Stimulated activated CD8-positive, alpha-beta memory T cell treated with anti-CD3 and anti-CD28 coated beads, Interleukin-15, amount 100 ng/mL, for 24 hours (primary cell): ENCODE results near the gene ERCC5.

ENCODE experiments used
- DNase-seq: peaks from one replicate; pipeline ENCODE4 v3.0.0-alpha.2; 2020; ENCODE audit warnings: low read depth

Gene ERCC5

DNA sequence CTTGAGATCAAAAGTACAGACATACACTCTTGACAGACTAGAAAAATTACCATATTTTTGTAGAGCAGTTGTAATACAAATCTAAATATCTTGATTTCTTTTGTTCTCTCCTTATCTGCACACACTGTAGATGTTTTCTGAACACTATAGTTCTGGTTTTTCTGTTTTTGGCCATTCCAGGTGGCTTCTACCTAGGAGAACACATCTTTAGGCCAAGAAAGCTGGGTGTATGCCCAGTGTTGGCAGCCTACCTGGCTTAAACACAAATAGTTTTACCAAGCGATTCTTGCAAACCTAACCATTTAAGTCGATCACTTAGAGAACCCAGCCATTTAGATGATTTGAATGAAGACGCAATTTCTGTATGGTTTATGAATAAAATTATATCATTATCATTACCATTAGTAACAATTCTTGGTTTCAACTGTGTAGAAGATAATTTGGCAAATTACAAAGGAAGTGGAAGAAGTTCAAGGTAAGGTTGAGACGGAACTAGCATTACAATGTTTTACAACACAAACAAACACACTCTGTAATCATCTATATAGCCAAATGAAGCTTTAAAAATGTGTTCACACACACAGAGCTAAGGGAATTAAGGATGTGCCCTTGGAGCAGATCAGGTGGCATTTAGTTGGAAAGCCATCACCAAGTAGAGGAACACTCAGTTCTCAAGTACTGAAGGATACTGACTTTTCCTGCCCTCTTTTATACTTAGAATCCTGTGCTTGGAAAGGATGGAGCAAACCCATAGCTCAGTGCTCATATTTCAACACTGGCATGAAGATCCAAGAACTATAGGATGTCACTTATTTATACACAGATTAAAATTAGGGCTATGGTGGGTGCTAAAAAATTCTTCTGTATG lies 36.2 kb downstream of the ERCC5 start:
- no peak for DNase-seq

DNA sequence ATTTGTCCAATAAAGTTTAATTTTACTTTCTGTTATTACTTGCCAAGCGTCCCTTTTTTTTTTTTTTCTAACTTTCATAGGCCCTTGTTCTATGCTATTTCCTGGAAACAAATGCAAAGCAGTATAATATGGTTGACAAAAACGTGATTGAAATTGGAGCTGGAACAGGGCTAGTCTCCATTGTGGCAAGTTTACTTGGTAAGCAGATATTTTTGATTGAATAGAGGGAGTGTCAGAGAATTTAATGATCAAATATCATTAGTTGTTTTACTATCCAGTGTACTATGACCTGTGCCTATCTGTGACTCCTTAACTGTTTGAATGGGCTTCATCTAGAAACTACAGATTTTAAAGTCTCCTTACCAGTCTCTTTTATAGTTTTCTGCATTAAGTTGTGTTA lies 46.7 kb downstream of the ERCC5 start:
- DNase-seq = no peak

DNA sequence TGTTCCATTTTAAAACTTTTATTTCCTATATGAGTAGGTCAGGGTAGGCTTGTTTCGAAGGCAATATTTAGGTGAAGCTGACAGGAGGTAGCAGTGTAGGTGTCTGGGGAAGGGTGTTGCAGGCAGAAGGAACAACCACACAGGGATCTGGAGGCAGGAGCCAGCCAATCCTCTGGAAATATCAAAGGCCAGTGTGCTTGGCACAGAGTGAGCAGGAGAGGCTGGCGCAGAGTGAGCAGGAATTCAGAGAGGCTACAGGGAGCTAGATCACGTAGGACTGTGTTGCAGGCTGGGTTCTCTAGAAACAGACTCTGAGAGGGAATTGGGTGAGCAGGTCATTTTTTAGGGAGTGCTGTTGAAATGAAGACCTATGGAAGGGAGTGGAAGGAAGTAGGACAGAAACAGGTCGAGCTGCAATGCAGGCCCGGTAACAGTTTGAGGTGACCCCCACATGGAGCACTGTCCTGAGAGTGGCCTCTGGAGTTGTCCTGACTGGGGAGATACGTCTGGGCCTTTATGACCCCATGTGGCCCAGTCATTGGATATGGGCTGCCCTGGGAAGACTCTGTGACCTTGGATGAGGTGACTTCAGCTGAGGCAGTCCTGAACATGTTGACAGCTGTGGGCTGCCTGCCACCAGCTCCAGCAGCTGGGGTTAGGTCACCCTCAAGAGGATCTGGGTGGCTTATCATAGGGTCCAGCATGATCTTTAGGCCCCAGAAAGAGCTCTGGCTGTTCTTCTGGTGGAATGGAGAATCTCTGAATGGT lies 51.7 kb downstream of the ERCC5 start:
- no peak for DNase-seq

DNA sequence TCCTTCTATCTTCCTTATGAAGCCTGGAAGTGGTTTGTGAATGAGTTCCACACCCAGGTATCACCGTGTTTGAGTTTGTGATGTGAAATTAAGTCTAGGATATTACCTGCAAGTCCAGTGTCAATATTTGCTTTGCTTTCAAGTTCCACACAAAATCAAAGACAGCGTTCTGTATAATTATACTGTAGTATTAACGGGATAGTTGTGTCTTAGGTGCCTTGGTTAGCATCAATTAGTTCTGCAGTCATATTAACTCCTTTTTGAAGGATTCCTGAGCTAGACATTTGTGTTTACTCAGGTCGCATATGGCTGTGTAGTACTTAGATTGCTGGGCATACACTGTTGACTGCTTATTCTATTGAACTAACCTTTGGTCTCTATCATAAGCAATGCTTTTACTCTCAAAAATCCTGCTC lies 54.4 kb downstream of the ERCC5 start:
- DNase-seq = no peak

DNA sequence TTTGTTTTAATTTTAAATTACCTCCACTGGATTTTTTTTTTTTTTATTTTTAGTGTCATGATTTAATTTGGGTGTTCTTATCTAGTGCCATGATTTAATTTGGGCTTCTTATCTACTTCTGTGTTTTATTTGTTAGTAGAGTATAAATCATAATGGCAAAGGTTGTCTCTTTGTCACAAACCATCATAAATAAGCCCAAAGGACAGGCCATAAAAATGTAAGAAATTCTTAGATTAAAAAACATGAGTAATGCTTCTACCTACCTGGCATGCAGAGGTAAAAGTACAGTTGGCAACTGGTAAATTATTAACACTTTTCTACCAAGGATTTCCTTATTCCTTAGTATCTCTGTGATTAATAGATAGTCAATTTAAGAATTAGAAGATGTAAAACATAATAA lies 55.2 kb downstream of the ERCC5 start:
- no peak for DNase-seq

DNA sequence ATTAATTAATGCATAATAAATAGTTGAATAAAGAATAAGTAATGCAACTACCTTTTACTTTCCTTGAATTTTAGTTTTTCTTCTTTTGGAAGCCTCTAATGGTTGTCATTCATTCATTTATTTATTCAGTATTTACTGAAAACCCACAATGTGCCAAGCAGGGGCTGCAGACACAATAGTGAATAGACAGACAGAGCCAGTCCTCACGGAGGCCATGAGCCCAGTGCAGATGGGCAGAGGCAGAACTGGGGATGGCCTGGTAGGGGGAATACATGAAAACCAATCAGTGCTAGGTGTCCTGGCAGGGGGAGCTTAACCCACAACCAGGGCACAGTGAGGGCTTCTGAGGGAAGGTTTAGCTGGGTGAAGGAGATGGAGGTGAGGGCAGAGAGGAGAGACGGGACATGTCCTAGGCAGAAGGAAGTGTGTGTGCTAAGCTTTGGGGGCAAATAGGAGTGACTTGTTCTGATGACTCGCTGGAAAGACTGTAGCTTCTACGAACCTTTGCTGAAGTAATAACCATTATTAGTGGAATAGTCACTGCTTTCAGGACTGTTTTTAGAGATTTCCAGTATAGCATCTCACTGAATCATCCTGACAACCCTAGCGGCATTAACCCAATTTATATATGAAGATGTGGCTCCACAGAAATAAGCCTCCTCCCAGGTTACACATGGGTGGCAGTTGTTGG lies 55.9 kb downstream of the ERCC5 start:
- no peak for DNase-seq

DNA sequence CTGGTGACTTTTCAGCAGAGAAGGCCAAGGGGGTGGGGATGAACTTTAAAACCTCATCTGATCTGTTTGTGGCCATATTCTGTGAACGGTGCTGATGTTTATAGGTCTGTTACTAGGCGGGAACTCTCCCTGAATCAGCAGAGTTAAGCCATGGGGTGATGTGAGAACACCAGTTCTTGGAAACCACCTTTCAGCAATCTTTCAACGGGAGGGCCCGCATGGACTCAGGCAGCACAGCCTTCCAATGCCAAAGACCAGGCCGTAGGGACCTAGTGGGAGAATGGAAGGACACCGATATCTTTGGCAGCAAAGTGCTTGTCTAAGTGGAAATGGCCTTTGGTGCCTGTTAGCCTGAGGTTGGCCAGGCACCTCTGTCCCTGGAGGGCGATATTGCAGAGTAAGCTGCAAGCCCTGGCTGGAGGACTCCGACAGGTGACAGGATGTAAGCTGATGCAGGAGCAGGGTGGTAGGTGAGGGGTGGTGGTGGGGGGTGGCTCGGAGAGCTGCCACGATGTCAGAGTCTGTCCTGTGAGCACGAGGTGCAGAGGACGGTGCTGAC lies 57.0 kb downstream of the ERCC5 start:
- DNase-seq = no peak

DNA sequence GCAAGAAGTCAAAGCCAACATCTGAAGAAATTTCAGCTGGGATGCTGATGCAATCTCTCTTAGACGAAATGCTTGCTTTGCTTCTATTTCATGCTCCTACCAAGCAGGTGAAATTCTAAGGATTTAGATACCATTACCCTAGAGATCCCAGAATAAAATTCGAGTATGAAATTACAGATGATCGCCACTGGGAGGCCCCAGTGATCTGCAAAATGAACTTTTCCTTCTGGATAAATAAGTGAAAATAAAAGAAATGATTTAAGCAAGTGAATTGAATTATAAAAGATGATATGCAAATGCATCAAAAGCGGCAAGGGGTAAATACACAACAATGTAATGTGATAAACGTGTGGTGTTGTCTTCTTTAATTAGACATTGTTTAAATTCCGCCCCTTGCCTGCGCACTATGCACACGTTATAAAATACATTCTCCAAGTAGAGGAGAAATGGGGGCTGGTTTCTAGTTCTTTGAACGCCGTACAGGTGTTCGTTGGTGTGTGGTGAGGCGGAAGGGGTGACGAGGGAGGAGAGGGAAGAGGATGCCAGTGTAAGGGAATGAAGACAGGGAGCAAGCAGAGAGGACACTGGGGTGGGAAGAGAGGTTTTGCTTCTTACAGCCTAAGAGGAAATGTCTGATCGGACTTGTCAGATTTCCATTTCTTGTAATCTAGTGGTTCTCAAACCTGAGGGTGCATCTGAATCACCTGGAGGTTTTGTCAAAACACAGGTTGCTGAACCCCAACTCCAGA lies 58.0 kb downstream of the ERCC5 start:
- no peak for DNase-seq

DNA sequence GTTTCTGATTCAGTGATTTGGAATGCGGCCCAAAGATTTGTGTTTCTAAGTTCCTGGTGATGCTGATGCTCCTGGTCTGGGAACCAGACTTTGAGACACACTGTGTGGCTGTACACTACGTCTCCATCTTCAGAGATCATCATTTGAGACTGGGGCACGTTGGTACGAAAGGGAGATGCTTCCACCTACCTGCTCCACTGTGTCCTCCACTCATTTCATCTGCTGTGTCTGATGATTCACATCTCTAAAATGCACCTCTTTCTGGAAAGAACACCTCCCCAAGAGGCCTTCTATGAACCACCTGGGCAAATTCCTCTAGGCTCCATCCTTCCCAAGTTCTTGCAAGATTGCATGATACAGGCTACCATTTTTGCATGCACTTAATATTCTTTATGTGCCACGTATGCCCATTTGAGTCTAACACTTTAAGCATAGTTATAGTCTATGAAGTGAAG lies 58.6 kb downstream of the ERCC5 start:
- DNase-seq = no peak

DNA sequence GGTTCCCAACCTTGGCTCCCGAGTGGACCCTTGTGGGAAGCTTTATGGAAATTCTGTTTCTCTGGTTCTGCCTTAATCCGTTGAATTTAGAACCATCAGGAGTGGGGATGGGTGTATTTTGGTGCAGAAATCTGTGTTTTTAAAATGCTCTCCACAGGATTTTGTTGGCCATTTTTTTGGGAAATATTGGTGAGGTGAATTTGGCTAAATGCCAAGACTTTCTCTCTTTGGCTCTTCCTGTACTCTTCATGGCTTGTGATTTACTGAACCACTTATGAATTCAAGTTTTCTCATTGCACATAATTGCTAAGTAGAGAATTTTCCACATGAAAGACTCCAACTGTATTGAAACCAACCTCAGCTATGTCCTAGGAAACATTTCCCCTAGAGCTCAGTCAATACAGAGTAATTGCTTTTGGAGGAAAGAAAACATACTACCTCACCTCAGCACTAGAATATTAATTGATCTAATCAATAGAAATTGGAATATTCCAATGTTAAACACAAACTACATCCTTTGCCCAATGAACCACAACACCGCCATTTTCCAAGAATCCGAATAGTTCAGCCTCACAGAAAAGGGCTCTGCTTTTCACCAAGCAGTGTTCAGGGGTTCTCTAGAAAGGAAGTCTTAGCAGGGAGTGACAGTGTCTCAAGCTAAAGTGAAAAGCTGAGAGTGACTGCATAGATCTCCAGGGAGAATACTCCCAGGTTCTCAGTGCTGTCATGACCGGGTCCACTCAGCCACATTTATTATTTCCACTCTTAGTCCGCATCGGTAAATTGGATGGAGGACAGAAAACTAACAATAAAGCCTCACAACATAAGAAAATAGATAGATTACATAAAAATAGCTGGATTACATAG lies 60.3 kb downstream of the ERCC5 start:
- DNase-seq = no peak

DNA sequence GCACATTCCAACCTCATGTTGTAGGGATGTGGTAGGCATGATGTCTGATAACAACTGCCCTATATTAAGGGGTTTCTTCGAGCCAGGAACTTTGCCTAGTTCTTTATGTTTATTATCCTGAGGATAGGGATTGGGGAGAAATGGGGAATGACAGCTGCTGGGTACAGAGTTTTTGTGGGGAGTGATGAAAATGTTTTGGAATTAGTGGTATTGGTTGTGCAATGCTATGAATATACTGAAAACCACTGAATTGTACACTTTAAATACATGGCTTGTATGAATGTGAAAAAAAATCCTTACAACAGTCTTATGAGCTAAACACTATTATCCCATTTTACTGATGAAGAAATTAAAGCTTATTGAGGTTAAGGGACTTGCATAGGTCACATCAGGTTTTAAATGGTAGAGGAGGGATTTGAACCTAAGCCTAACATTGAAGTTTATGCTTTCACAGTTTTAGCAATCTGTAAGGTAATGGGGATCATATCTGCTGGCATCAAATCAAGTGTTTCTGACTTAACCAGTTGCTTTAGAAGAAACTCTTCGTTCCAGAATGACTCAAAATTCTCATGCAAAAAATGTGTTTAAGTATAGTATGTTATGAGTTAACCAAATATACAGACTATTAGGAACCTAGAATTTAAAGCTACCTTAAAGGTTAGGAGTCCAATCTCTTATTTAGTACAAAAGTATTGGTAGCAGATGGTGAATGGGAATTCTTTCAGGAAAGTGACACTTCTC lies 61.4 kb downstream of the ERCC5 start:
- no peak for DNase-seq

DNA sequence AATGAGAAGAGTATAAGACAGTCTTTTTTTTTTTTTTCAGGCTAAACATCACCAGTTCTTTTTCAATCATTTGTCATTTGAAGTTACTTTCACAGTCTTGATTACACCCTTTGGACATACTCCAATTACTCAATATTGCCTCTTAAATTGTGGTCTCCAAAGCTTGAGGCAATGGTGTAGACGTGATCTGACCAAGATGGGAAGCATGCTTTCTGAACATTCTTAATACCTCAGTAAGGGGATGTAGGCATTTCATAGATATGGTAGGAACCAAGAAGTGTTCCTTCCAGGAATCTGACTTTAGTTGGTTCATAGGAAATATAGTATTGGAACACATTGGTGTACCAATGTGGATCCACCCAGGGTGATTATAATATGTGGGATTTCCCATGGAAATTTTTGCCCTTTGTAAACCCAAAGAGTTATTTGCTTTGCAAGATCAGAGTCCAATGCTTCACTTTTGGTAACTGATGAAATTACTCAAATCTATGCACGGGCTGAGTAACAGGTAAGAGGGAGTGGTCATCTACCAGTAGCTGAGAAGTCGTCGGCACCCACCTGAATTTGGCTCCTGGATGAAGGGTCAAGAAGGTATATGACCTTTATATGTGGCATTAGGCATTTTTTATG lies 62.2 kb downstream of the ERCC5 start:
- DNase-seq = no peak

DNA sequence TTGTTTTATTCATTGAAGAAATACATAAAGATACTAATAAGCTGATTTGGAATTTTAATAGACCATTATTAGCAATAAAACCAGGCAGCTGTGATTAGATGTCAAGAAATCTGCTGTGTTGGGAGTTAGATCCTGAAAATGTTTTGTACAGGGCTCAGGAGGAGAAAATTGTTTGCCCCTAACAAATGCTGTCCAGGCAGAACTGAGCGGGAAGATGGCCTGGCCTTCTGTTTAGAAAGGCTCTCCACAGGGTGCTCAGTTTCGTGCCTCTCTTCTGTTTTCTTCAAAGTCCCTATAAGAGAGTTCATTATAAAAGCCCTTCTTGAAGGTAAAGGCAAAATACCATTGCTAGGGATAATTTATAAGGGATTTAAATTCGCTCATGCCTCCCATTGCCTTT lies 64.1 kb downstream of the ERCC5 start:
- DNase-seq = no peak

DNA sequence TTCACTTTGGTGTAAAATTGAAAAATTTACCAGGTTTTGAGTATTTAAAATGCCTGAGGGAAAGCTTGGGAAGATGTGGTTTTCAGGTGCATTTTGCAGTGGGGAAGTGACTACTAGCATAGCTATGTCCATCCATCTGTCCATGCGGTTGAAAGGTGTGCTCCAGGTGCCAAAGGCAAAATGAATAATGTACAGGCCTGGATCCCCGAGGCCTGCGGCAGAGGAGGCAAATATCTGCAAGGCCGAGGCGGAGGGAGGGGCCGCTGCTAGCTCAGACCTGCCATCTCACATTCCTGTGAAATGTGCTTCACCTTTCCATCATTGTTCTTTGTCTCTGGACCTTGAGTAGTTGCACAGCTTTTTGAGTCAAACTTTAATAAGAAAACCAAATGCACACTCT lies 65.5 kb downstream of the ERCC5 start:
- DNase-seq = no peak

DNA sequence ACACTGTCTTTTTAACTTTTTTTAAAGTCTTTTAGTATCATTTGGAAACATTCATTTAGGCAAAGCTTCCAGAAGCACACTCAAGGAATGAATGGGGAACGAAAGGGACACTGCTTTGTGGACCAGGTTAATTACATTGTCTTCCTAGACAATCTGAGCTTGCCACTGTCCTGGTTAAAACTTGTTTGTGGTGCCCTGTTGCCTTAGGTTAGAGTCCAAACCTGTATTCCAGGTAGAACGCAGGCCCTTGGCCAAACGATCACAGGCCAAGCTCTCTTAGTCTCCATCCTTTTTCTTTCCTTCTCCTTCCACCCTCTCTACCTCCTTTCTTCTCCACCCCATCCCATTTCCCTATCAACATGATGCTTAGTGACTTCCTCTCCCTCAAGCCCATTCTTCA lies 66.8 kb downstream of the ERCC5 start:
- DNase-seq = no peak

DNA sequence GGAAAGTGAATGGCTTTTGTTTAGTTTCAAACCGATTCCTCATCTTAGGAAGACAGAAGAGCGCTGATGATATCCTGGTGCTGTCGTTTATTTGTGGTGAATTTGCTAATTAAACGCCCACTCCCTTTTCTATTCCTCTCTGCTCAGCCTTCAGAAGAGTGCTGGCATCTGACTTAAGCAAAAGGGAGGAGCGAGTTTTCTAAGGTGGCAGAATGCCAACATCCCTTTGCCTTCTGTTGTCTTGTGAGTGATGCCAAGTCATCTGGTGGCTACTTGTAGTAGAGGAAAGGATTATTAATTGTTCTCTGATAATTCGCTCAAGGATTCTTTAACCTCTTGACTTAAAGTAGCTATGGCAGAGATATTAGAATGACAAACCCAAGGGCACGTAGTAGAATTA lies 68.1 kb downstream of the ERCC5 start:
- no peak for DNase-seq

DNA sequence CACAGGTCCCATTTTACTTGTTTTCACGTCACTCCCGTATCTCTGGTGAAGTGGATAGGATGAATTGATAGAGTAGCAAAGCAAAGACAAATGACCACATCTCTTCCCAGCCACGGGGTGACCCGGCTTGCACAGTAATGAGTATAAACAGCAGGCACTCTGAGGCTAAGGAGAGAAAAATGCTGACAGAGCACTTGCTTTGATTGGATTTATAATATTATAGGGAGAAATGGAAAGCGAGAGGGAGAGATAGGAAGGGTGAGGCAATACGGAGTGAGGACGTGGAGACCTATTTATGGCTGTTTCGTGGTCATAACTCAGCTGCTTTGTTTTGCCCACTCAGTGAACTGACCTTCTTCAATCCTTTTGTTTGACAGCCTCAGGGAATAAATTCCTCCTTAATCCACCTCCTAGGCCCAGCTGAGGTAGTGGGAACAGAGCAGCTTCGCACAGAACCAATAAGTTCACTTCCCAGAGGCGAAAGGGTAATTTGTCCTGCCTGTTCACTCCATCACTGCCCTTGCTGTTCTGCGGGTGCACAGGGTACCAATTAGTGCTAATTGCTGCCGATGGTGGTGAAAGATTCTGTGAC lies 68.6 kb downstream of the ERCC5 start:
- DNase-seq = no peak

DNA sequence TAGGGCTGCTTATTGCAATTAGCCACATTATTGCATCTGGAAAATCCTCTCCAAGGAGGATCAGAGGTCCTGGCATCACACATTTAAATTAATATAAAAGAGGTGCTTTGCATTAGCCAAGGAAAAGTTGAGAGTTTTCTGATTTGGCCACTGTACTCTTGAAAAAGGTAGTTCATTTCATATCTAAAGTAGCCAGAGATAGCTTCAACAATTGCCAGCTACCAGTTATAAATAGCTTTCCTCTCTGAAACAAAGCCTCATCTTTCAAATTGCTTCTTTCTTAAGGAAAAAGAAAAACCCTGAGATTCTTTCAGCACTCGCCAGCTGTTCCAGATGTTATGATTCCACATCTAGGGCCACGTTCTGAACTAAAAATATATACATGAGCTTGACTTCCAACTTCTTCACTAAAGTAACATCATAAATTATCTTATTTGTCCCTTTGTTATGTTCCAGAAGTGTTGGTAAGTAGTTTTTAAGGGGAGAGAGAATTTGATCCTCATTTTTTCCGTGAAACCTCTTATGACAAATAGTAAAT lies 69.6 kb downstream of the ERCC5 start:
- no peak for DNase-seq

DNA sequence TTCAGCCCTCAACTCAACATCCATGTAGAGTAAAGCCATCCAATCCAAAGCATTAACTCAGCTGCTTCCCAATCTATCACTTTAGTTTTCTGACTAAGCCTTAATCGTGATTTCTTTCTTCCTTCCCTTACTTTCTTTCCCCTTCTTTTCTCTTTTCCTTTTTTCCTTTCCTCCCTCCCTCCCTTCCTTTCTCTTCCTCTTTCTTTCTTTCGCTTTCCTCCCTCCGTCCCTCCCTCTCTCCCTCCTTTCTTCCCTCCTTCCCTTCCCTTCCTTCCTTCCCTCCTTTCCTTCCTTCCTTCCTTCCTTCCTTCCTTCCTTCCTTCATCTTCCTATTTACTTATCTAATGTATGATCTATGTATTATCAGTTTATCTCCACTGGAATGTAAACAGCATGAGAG lies 71.2 kb downstream of the ERCC5 start:
- DNase-seq = no peak
